ENCODE measurements around the gene PPP1R17. TPM values are rescaled to one million over a fixed set of nuclear protein-coding genes. Genes with fewer than 3 reads are reported as not detected.

PPP1R17 gene
- total and polyA plus RNA-seq, 2 donors, result 0.14 to 0.27 TPM

DNA sequence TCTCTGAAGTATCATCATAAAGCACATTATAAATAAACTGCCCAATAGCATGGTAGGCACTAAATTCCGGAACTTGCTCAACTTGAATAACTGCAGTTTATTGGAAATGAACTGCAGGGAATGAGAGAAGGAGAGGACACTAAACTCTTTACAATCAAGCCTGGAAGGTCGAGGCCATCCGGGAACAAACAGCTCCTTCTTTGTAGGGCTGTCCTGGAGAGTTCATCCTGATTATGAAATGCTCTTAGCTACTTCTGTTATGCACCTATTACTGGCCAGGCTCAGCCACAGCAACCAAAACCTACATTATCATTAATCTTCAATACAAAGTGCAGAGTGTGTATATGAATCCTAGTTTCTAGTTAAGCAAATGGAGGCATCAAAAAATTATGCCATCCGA is 64.7 kb downstream of the PPP1R17 start:
- H3K4me3 ChIP-seq (ENCODE audit: low read length in 2 of 2), result no peak overlapping the region
- 97% methylated on average over 4 of the region's 4 CpGs for WGBS

More for the DNA sequence above, 64.7 kb downstream of the PPP1R17 start:
- Histone ChIP-seq H3K36me3 (ENCODE audit: control insufficient read depth in 2 of 2, insufficient read depth in 2 of 2, low read length in 1 of 2) (no peaks in the 10 kb centered on the region), H3K27ac (ENCODE audit: low read depth in 1 of 2, low read length in 1 of 2) (no peak overlapping the region), H3K9me3 (ENCODE audit: control insufficient read depth in 2 of 2, insufficient read depth in 1 of 2, low read length in 1 of 2) (no peaks in the 10 kb centered on the region), H3K4me1 (ENCODE audit: control insufficient read depth in 2 of 2, insufficient read depth in 2 of 2, low read length in 2 of 2) (no peaks in the 10 kb centered on the region), H3K27me3 (ENCODE audit: control insufficient read depth in 2 of 2, insufficient read depth in 1 of 2, low read length in 1 of 2) (no peaks in the 10 kb centered on the region)
- DNase-seq (ENCODE audit: low read depth in 6 of 9, low spot score in 9 of 9), result no peak

Other genes starting within 250 kb of the PPP1R17 start
- 0.05 TPM for gene ITPRID1, start 173.1 kb upstream of the PPP1R17 start, total RNA-seq
- gene ITPRID1, start 173.1 kb upstream of the PPP1R17 start, polyA plus RNA-seq, result 0.02 TPM

Measured in thymus (tissue), 11 donors.